ENCODE measurements around the gene FTO. TPM values are rescaled to one million over a fixed set of nuclear protein-coding genes. Genes with fewer than 3 reads are reported as not detected.

FTO gene
- polyA plus RNA-seq, 1 experiment, result 135 TPM

GRCh38 chr16:54076006-54076504 is 372.1 kb downstream of the FTO start:
- DNase-seq (ENCODE audit: low read depth, low spot score), result no peak
- TF ChIP-seq, protein P1, sequence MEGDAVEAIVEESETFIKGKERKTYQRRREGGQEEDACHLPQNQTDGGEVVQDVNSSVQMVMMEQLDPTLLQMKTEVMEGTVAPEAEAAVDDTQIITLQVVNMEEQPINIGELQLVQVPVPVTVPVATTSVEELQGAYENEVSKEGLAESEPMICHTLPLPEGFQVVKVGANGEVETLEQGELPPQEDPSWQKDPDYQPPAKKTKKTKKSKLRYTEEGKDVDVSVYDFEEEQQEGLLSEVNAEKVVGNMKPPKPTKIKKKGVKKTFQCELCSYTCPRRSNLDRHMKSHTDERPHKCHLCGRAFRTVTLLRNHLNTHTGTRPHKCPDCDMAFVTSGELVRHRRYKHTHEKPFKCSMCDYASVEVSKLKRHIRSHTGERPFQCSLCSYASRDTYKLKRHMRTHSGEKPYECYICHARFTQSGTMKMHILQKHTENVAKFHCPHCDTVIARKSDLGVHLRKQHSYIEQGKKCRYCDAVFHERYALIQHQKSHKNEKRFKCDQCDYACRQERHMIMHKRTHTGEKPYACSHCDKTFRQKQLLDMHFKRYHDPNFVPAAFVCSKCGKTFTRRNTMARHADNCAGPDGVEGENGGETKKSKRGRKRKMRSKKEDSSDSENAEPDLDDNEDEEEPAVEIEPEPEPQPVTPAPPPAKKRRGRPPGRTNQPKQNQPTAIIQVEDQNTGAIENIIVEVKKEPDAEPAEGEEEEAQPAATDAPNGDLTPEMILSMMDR (IDR thresholded peaks at IDR 0.05; ENCODE audit: low read depth, low read length), result no peak
- H3K4me3 ChIP-seq (ENCODE audit: low read depth, low read length), result no peak overlapping the region
- H3K9me3 ChIP-seq (ENCODE audit: control insufficient read depth, insufficient read depth, low read length), result no peaks in the 10 kb centered on the region
- CTCF ChIA-PET, result no interaction called here
- no peaks in the 10 kb centered on the region for H3K27me3 ChIP-seq (ENCODE audit: control insufficient read depth, insufficient read depth, low read length)
- H3K27ac ChIP-seq (ENCODE audit: low read depth, low read length), result no peak overlapping the region
- POLR2A ChIA-PET, result no interaction called here

DNA sequence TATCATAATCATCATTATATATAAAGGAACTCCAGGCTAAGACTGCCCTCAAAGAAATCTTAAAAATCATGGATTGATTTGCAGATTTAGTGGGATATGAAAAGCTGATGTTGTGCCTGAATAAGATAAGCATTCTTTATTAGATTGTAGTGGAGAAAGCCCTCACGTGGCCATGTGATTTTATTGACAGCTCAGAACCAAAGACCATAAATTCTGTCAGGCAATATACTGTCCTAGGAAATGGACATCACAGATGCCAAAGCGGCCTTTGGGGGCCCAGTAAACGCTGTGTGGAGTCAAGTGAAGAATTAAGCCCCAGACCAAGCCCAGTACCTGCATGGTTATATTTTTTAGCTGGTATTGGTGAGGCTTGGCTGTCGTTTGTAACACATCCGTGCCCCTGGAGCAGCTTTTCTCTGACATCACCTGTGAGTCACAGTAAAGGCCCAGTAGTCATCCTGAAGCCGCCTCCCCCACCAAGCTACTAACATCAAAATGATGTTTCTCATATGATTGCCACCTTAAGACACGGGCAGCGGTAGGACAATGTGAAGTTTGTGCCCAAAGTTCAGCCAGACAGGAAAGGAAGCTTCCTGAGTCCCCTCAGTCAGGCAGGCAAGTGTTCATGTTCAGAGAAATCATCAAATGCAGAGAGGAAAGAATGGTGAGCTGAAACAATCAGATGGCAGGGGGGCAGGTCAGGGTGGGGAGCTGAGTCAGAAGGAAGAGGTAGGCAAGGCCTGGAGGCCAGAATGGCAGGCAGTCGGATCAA is 373.3 kb downstream of the FTO start:
- TF ChIP-seq, protein P1 (IDR thresholded peaks at IDR 0.05; ENCODE audit: low read depth, low read length), result no peak
- Histone ChIP-seq H3K27ac (ENCODE audit: low read depth, low read length) (no peak overlapping the region), H3K27me3 (ENCODE audit: control insufficient read depth, insufficient read depth, low read length) (no peaks in the 10 kb centered on the region), H3K9me3 (ENCODE audit: control insufficient read depth, insufficient read depth, low read length) (no peaks in the 10 kb centered on the region), H3K4me3 (ENCODE audit: low read depth, low read length) (no peak overlapping the region)
- POLR2A ChIA-PET, result no interaction called here
- CTCF ChIA-PET, result no interaction called here
- DNase-seq (ENCODE audit: low read depth, low spot score), result peak; percentile 7

DNA sequence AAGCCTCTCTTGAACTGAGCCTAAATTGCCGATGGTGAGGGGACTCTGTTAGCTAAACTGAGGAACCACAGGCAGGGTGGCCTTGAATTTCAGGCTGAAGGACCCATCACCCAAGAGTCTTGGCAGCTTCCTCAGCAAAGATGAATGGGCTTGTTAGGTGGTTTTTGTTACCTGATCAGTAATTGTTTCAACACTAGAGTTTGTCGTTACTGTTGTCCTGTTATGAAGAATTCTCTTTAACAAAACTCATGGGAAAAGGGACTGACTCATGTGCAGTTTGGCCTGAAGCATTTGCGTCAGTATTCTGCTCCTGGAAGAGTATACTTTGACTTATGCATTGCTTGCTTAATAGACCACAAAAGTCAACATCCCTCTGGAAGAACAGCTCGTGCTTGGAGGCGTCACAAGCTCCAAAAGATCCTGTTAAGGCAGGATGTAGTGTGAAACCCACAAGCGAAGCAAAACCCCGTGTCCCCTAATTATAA is 376.6 kb downstream of the FTO start:
- peak; percentile 88 for DNase-seq (ENCODE audit: low read depth, low spot score)
- ChIA-PET POLR2A (no interaction called here), CTCF (no interaction called here)
- Histone ChIP-seq H3K9me3 (ENCODE audit: control insufficient read depth, insufficient read depth, low read length) (no peaks in the 10 kb centered on the region), H3K27me3 (ENCODE audit: control insufficient read depth, insufficient read depth, low read length) (no peaks in the 10 kb centered on the region), H3K4me3 (ENCODE audit: low read depth, low read length) (no peak overlapping the region), H3K27ac (ENCODE audit: low read depth, low read length) (peak overlapping the region; percentile 93)
- TF ChIP-seq, protein P1 (IDR thresholded peaks at IDR 0.05; ENCODE audit: low read depth, low read length), result no peak

DNA sequence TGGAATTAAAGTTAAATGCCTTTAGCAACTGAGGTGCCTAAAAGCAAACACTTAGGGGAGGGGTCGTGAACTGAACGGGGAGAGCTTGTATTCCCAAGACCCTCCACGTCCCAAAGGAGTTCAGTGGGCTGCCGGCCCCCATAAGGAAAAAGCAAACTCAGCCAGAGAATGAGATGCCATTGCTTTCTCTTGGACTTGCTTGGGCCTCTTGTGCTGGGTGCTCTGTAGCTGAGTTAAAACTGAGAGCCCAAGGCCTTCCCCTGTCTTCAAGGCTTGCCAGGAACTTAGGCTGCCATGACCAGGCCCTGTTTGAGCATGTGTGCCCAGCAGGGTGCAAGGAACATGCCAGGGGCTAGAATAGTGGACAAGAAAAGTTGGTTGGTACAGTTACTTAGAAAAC is 382.8 kb downstream of the FTO start:
- no peaks in the 10 kb centered on the region for H3K9me3 ChIP-seq (ENCODE audit: control insufficient read depth, insufficient read depth, low read length)
- H3K4me3 ChIP-seq (ENCODE audit: low read depth, low read length), result no peak overlapping the region
- no peaks in the 10 kb centered on the region for H3K27me3 ChIP-seq (ENCODE audit: control insufficient read depth, insufficient read depth, low read length)
- DNase-seq (ENCODE audit: low read depth, low spot score), result no peak
- TF ChIP-seq, protein P1 (IDR thresholded peaks at IDR 0.05; ENCODE audit: low read depth, low read length), result no peak
- POLR2A ChIA-PET, result no interaction called here
- H3K27ac ChIP-seq (ENCODE audit: low read depth, low read length), result no peak overlapping the region
- CTCF ChIA-PET, result no interaction called here

DNA sequence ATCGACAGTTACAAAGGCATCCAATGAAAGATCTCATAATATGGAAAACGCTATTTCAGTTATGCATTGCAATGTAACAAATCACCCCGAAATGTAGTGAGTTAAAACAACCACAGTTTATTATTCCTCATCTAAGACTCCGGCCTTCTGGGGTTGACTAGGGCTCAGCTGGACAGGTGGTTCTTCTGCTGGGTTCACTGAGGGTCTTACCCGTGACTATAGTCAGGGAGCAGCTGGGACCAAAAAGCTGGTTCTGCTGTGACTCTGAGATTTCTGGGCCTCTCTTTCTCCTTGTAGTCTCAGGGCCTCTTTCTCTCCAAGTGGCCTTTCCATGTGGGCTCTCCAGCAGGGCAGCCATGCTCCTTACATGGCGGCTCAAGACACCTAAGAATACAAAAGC is 386.6 kb downstream of the FTO start:
- Histone ChIP-seq H3K27me3 (ENCODE audit: control insufficient read depth, insufficient read depth, low read length) (no peaks in the 10 kb centered on the region), H3K4me3 (ENCODE audit: low read depth, low read length) (no peak overlapping the region), H3K27ac (ENCODE audit: low read depth, low read length) (no peak overlapping the region), H3K9me3 (ENCODE audit: control insufficient read depth, insufficient read depth, low read length) (no peaks in the 10 kb centered on the region)
- CTCF ChIA-PET, result no interaction called here
- DNase-seq (ENCODE audit: low read depth, low spot score), result no peak
- TF ChIP-seq, protein P1 (IDR thresholded peaks at IDR 0.05; ENCODE audit: low read depth, low read length), result no peak
- POLR2A ChIA-PET, result no interaction called here

Measured in AG04450 (cell line).